OCI-LY7 (cell line): Measurements from ENCODE around the gene FBLL1. TPM values are rescaled to one million over a fixed set of nuclear protein-coding genes. Genes with fewer than 3 reads are reported as not detected.

Experiments used
- BruUV-seq: library from RNA; stranded (reverse); fragments of 400-500 nt; replicated peaks from 2 replicates; lab custom pipeline; 2021; lab: Mats Ljungman, UMichigan
- CTCF ChIA-PET: fragments of 300-600 bp; sonication (Branson Sonifier 250); formaldehyde crosslinking; loops from one replicate; lab custom pipeline; 2022; ENCODE audit warnings: antibody characterized with exemption; ENCODE audit not compliant: unreplicated experiment; lab: Charles Lee
- POLR2A ChIA-PET: fragments of 300-600 bp; sonication (Branson Sonifier 250); formaldehyde crosslinking; loops from one replicate; lab custom pipeline; 2022; ENCODE audit warnings: antibody characterized with exemption; lab: Charles Lee
- DNase-seq: peaks from one replicate; pipeline ENCODE4 v3.0.0-alpha.2; 2015; ENCODE audit warnings: low spot score
- H2AFZ ChIP-seq: fragments of 200-600 bp; sonication (generic), shearing (Covaris generic); 2 replicates; pipeline ENCODE4 v1.6.1; 2014; ENCODE audit warnings: mild to moderate bottlenecking, antibody characterized with exemption, low read length, moderate library complexity
- H3K27ac ChIP-seq: fragments of 200-600 bp; sonication (generic); 2 replicates; pipeline ENCODE4 v1.5.1; 2014; ENCODE audit warnings: mixed run types, low read depth, mild to moderate bottlenecking, moderate library complexity, low read length, inconsistent platforms; ENCODE audit not compliant: poor library complexity, severe bottlenecking
- H3K36me3 ChIP-seq: fragments of 200-600 bp; sonication (generic); 2 replicates; pipeline ENCODE4 v1.6.1; 2014; ENCODE audit warnings: mild to moderate bottlenecking, antibody characterized with exemption, low read length, moderate library complexity, mixed read lengths; ENCODE audit not compliant: insufficient read depth
- H3K4me1 ChIP-seq: fragments of 200-600 bp; sonication (generic); 2 replicates; pipeline ENCODE4 v1.5.1; 2014; ENCODE audit warnings: mild to moderate bottlenecking, low read length; ENCODE audit not compliant: insufficient read depth, poor library complexity, severe bottlenecking
- H3K4me2 ChIP-seq: fragments of 200-600 bp; sonication (generic); 2 replicates; pipeline ENCODE4 v1.6.1; 2014; ENCODE audit warnings: mild to moderate bottlenecking, low read length
- H3K4me3 ChIP-seq: fragments of 200-600 bp; sonication (generic); 2 replicates; pipeline ENCODE4 v1.5.1; 2014; ENCODE audit warnings: mild to moderate bottlenecking, low read depth, low read length; ENCODE audit not compliant: poor library complexity, severe bottlenecking
- H3K79me2 ChIP-seq: fragments of 200-600 bp; sonication (generic); 2 replicates; pipeline ENCODE4 v1.6.1; 2016; ENCODE audit warnings: low read depth, mild to moderate bottlenecking, low read length, moderate library complexity, mixed read lengths; ENCODE audit not compliant: insufficient read depth
- H3K9me2 ChIP-seq: fragments of 200-600 bp; sonication (generic); 2 replicates; pipeline ENCODE4 v1.6.1; 2016; ENCODE audit warnings: mild to moderate bottlenecking, low read length, mixed read lengths; ENCODE audit not compliant: insufficient read depth
- H3K9me3 ChIP-seq: fragments of 200-600 bp; sonication (generic); 2 replicates; pipeline ENCODE4 v1.6.1; 2014; ENCODE audit warnings: mild to moderate bottlenecking, mixed run types, low read length, mixed read lengths
- H4K20me1 ChIP-seq: fragments of 200-600 bp; sonication (generic); 2 replicates; pipeline ENCODE4 v1.6.1; 2014; ENCODE audit warnings: mild to moderate bottlenecking, antibody characterized with exemption, low read length, moderate library complexity, mixed read lengths; ENCODE audit not compliant: insufficient read depth
- CTCF ChIP-seq: fragments of 200-600 bp; sonication (generic); conservative IDR thresholded peaks from 2 replicates; pipeline ENCODE4 v1.5.1; 2014; ENCODE audit warnings: mild to moderate bottlenecking, antibody characterized with exemption, low read length, moderate library complexity, mixed read lengths
- EZH2phosphoT487 ChIP-seq: fragments of 200-600 bp; sonication (generic); IDR thresholded peaks from 2 replicates; pipeline ENCODE4 v1.6.1; 2018; ENCODE audit warnings: low read depth, borderline replicate concordance, mild to moderate bottlenecking, mixed run types, antibody characterized with exemption, low read length, moderate library complexity, mixed read lengths
- intact Hi-C: fragments of 100-400 bp; cut with micrococcal nuclease; formaldehyde crosslinking; loops from one replicate; pipeline ENCODE4 v1.10.0; 2022; ENCODE audit not compliant: unreplicated experiment
- total RNA-seq, 2 experiments: library from RNA; depleted of rRNA in 1 of 2; stranded (reverse); fragments of >200 nt in 1 of 2; shearing (Covaris generic) in 1 of 2; gene quantifications; 2 replicates each; pipeline ENCODE4 v1.2.3, GENCODE V29; 2014 to 2022

The FBLL1 gene
- total RNA-seq, 2 experiments from 2014 or later, result not detected

DNA sequence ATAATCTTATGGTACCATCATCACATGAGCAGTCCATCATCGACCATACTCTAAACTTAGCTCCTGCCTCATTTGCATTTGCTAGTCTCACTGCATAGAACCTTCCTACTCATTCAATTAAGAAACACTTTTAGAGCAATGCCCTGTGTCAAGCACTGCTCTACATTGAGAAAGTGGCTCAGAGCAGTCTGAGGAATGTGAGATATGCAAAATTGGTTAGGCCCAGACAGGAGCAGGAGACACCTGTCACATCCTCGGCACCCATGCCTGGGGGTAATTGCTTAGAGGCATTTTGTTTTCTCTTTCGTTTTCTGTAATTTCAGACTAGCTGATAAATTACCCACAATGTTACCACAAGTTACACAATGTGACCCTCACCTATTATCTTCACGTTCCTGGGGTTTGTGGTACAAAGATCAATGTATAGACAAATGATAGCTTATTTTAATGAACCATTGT, 47.7 kb upstream of the FBLL1 start:
- POLR2A ChIA-PET, result interaction anchor here (0.5 to 1.1 kb wide), 5 partner anchors 10 to 1427 kb away, joined by 3 to 4 read pairs (median 3); no protein-coding TSS in a partner anchor
- Histone ChIP-seq H3K9me2 (no peaks in the 10 kb centered on the region), H3K4me3 (peak overlapping the region; percentile 22), H2AFZ (peak overlapping the region; percentile 93), H3K4me1 (peaks cover 11% of the 10 kb centered on the region), H4K20me1 (no peaks in the 10 kb centered on the region), H3K9me3 (no peaks in the 10 kb centered on the region), H3K4me2 (peak overlapping the region; percentile 58), H3K36me3 (no peaks in the 10 kb centered on the region), H3K79me2 (no peaks in the 10 kb centered on the region; the same call in 1 of the 2 replicates), H3K27ac (peak overlapping the region; percentile 33)
- CTCF ChIA-PET, result interaction anchor here (0.6 kb wide), 1 partner anchor 15 kb away, joined by 3 read pairs; no protein-coding TSS in a partner anchor
- no TSS peak for BruUV-seq
- TF ChIP-seq CTCF, result no peak
- TF ChIP-seq EZH2phosphoT487, result no peak
- peak; percentile 64 for DNase-seq
- intact Hi-C loops, result loop anchor here (10.0 kb wide), 1 partner anchor 1103 kb away; the partner anchor contains the start of gene SPDL1

DNA sequence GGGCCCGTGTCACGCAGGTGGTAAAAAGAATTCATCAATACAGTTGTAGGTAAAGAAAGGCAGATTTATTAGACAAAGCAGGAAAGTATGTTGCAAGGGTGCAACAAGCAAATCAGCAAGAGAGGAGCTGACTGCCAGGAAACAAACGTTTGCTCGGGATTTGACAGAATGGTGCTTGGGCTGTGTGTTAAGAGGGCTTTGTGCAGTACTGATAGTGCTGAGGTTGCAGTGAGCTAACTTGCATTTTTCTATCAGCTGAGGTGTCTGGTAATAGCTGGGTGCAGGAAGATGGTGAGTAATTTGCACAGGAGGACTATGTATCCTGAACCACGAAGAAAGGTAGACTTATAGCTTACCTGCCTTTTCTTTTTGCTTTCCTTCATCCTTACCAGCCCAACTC, 46.7 kb upstream of the FBLL1 start:
- Histone ChIP-seq H3K27ac (no peak overlapping the region), H3K4me1 (peaks cover 11% of the 10 kb centered on the region), H3K79me2 (peaks cover 9% of the 10 kb centered on the region; the same call in 1 of the 2 replicates), H4K20me1 (no peaks in the 10 kb centered on the region; the same call in 1 of the 2 replicates), H3K9me2 (no peaks in the 10 kb centered on the region), H3K4me2 (no peak overlapping the region), H2AFZ (peak overlapping the region; percentile 93; the same call in 1 of the 2 replicates), H3K4me3 (no peak overlapping the region), H3K36me3 (no peaks in the 10 kb centered on the region), H3K9me3 (no peaks in the 10 kb centered on the region)
- intact Hi-C loops, result loop anchor here (10.0 kb wide), 1 partner anchor 1102 kb away; the partner anchor contains the start of gene SPDL1
- ChIA-PET POLR2A (interaction anchor here (0.8 to 0.9 kb wide), 2 partner anchors 24 to 32 kb away, joined by 3 read pairs; no protein-coding TSS in a partner anchor), CTCF (no interaction called here)
- no peak for DNase-seq
- no peak for TF ChIP-seq CTCF
- no TSS peak for BruUV-seq
